SK-N-SH treated with all-trans-retinoic acid at 6 μM for 48 hours (cell line): ENCODE results near the gene IFNA4.
A peak's percentile ranks its signal among the peaks of the same experiment; 100 is the strongest.

Experiments used
- ATAC-seq: fragments of 200-7000 bp; cut with Tn5 transposase; 3 replicates; pipeline ENCODE4 v1.9.1; 2020; ENCODE audit warnings: mild to moderate bottlenecking, moderate library complexity
- ARNTL ChIP-seq: fragments of 450-650 bp; formaldehyde crosslinking; IDR thresholded peaks from 2 replicates; pipeline ENCODE4 v1.5.0; 2020; ENCODE audit warnings: low read depth, mild to moderate bottlenecking, moderate library complexity, borderline replicate concordance
- BACH2 ChIP-seq: fragments of 250-450 bp; sonication (Bioruptor Pico); IDR thresholded peaks from 2 replicates; pipeline ENCODE4 v1.9.0; 2021; ENCODE audit warnings: mild to moderate bottlenecking, borderline replicate concordance
- ESRRG ChIP-seq: fragments of 250-450 bp; sonication (Bioruptor Pico); IDR thresholded peaks from 2 replicates; pipeline ENCODE4 v1.6.1; 2021; ENCODE audit warnings: mild to moderate bottlenecking
- GLIS3 ChIP-seq: fragments of 250-450 bp; sonication (Bioruptor Pico); IDR thresholded peaks from 2 replicates; pipeline ENCODE4 v1.5.0; 2020; ENCODE audit warnings: mild to moderate bottlenecking, moderate library complexity
- OSR1 ChIP-seq: fragments of 250-450 bp; sonication (Bioruptor Pico); IDR thresholded peaks from 2 replicates; pipeline ENCODE4 v1.8.0; 2022; ENCODE audit warnings: moderate library complexity, mild to moderate bottlenecking, inconsistent platforms
- PATZ1 ChIP-seq: fragments of 250-450 bp; sonication (Bioruptor Pico); IDR thresholded peaks from 2 replicates; pipeline ENCODE4 v1.8.0; 2020; ENCODE audit warnings: mild to moderate bottlenecking, moderate library complexity, borderline replicate concordance
- POU6F1 ChIP-seq: fragments of 250-450 bp; sonication (Bioruptor Pico); IDR thresholded peaks from 2 replicates; pipeline ENCODE4 v1.8.0; 2021; ENCODE audit warnings: low read depth, mild to moderate bottlenecking, moderate library complexity, borderline replicate concordance
- RARB ChIP-seq: fragments of 250-450 bp; sonication (Bioruptor Pico); IDR thresholded peaks from 2 replicates; pipeline ENCODE4 v1.8.0; 2021; ENCODE audit warnings: mild to moderate bottlenecking, moderate library complexity
- TCF4 ChIP-seq: fragments of 250-450 bp; sonication (Bioruptor Pico); IDR thresholded peaks from 2 replicates; pipeline ENCODE4 v1.8.0; 2021; ENCODE audit warnings: mild to moderate bottlenecking, moderate library complexity, borderline replicate concordance
- TSHZ2 ChIP-seq: fragments of 250-450 bp; sonication (Bioruptor Pico); IDR thresholded peaks from 2 replicates; pipeline ENCODE4 v1.5.0; 2020; ENCODE audit warnings: mild to moderate bottlenecking, moderate library complexity
- ZFP30 ChIP-seq: fragments of 450-650 bp; formaldehyde crosslinking; IDR thresholded peaks from 2 replicates; pipeline ENCODE4 v1.5.0; 2022; ENCODE audit warnings: mild to moderate bottlenecking, moderate library complexity
- ZNF565 ChIP-seq: fragments of 450-650 bp; formaldehyde crosslinking; conservative IDR thresholded peaks from 2 replicates; pipeline ENCODE4 v1.5.0; 2020; ENCODE audit warnings: low read depth, mild to moderate bottlenecking, moderate library complexity
- ZNF8 ChIP-seq: fragments of 450-650 bp; formaldehyde crosslinking; IDR thresholded peaks from 2 replicates; pipeline ENCODE4 v1.5.0; 2020; ENCODE audit warnings: mild to moderate bottlenecking, moderate library complexity
- TF ChIP-seq, protein P1 (sequence below): fragments of 250-450 bp; sonication (Bioruptor Pico); IDR thresholded peaks from 2 replicates; pipeline ENCODE4 v1.5.1; 2020; ENCODE audit warnings: low read depth, mild to moderate bottlenecking, moderate library complexity

The IFNA4 gene

DNA sequence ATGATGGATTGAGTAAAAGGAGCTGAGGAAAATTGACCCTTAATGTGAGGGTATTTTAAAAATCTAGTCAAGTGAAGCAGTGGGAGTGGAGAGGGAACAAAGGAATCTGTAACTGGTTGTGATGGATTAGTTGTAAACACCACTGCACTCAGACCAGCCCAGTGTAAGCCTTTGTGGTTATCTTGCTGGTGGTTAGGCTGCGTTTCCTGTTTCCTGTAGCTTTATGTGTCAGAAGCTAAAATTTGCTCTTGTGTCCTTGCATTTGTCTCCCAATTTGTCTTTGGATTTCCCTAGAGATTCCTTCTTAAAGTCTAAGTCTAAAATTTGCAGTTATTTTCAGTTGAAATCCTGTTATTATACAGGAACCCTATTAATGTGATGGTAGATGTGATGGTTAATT, 27.2 kb downstream of the IFNA4 start (continued):
- TF ChIP-seq, protein P1, sequence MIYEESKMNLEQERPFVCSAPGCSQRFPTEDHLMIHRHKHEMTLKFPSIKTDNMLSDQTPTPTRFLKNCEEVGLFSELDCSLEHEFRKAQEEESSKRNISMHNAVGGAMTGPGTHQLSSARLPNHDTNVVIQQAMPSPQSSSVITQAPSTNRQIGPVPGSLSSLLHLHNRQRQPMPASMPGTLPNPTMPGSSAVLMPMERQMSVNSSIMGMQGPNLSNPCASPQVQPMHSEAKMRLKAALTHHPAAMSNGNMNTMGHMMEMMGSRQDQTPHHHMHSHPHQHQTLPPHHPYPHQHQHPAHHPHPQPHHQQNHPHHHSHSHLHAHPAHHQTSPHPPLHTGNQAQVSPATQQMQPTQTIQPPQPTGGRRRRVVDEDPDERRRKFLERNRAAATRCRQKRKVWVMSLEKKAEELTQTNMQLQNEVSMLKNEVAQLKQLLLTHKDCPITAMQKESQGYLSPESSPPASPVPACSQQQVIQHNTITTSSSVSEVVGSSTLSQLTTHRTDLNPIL (CRISPR knock-in tag) = no peak

- TF ChIP-seq PATZ1 (no peak), ZFP30 (no peak), TSHZ2 (CRISPR knock-in tag) (no peak), RARB (CRISPR knock-in tag) (no peak), GLIS3 (CRISPR knock-in tag) (no peak), POU6F1 (CRISPR knock-in tag) (no peak), ESRRG (CRISPR knock-in tag) (no peak), OSR1 (no peak), BACH2 (no peak)
- no peak for ATAC-seq
Measured at GRCh38 chr9:21155501-21155900, 31.9 kb downstream of the IFNA4 start.

DNA sequence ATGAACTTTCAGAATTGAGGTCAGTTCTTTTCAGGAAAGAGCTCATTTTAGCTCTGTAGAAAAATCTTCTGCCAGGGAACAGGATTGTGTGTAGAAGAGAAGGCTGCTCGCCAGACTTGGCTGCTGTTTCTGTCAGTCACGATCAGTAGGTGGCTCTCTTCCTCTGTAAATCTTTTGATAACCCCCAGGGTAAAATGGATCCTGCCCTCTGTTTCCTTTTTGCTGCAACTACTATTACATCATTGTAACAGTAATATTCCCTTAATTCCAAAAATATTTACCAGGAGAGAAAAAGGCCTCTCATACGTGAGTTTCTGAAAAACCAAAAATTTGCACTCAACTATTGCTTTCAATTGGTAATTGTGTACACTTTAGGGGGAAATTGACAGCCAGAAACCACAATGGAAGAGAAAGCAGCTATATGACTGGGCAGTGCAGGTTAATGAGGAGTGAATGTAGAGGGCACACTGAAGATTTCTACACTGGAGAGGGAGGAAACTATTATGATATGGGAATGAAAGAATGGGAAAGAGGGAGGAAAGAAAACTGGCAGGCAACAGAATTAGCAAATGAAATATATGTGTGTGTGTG, 33.3 kb downstream of the IFNA4 start:
- peak; percentile 69 for ATAC-seq

More for the DNA sequence above, 33.3 kb downstream of the IFNA4 start:
- TF ChIP-seq, protein P1 (CRISPR knock-in tag) = no peak
- TF ChIP-seq PATZ1 = no peak
- TF ChIP-seq RARB (CRISPR knock-in tag) = no peak
- TF ChIP-seq TCF4 (CRISPR knock-in tag) = no peak
- no peak for TF ChIP-seq BACH2
- TF ChIP-seq TSHZ2 (CRISPR knock-in tag) = no peak
- TF ChIP-seq ARNTL (CRISPR knock-in tag) = no peak
- no peak for TF ChIP-seq ZFP30
- no peak for TF ChIP-seq ZNF565
- no peak for TF ChIP-seq POU6F1 (CRISPR knock-in tag)
- no peak for TF ChIP-seq ZNF8 (CRISPR knock-in tag)
